ENCODE data around the gene P3R3URF. TPM values are rescaled to one million over a fixed set of nuclear protein-coding genes. Genes with fewer than 3 reads are reported as not detected.

The P3R3URF gene
- total RNA-seq, 1 experiment from 2014 or later: not detected

GRCh38 chr1:46224966-46225365 lies 48.7 kb upstream of the P3R3URF start:
- Histone ChIP-seq H2AFZ (ENCODE audit: low read depth, low read length, poor library complexity, severe bottlenecking) (no peak overlapping the region), H3K9ac (ENCODE audit: low read length) (no peak overlapping the region), H4K20me1 (ENCODE audit: insufficient read depth) (no peaks in the 10 kb centered on the region), H3K4me3 (replicated peaks in 1 of 2; ENCODE audit: low read depth in 1 of 2, low read length in 2 of 2) (no peak overlapping the region), H3K9me3 (ENCODE audit: control insufficient read depth in 1 of 2, insufficient read depth in 1 of 2, low read depth in 1 of 2, low read length in 2 of 2) (no peaks in the 10 kb centered on the region), H3K27me3 (ENCODE audit: insufficient read depth, low read length) (no peaks in the 10 kb centered on the region), H3K79me2 (ENCODE audit: insufficient read depth, low read length) (no peaks in the 10 kb centered on the region), H3K27ac (ENCODE audit: low read depth, low read length) (no peak overlapping the region), H3K9me2 (ENCODE audit: insufficient read depth) (no peaks in the 10 kb centered on the region), H3K36me3 (ENCODE audit: control insufficient read depth in 1 of 2, insufficient read depth in 2 of 2, low read length in 2 of 2) (no peaks in the 10 kb centered on the region), H3K4me1 (ENCODE audit: control insufficient read depth in 1 of 2, insufficient read depth in 2 of 2, low read length in 2 of 2) (peaks cover 3 to 32% of the 10 kb centered on the region in 2 experiments; a peak in 3 of 4 replicates), H3K4me2 (ENCODE audit: low read length) (no peak overlapping the region)
- BruUV-seq (replicated peaks): no TSS peak
- DNase-seq (ENCODE audit: low read depth, low spot score): no peak
- ATAC-seq: no peak
- POLR2A ChIA-PET: interaction anchor here (1.0 to 2.4 kb wide), 3 partner anchors 30 to 44 kb away, joined by 3 to 17 read pairs (median 3); no protein-coding TSS in a partner anchor
- intact Hi-C loops (cut with micrococcal nuclease): no loop called here
- TF ChIP-seq ELF1 (IDR thresholded peaks at IDR 0.05; ENCODE audit: borderline replicate concordance, low read depth) (no peak), POLR2A (IDR thresholded peaks at IDR 0.05; ENCODE audit: borderline replicate concordance, extremely low read depth, insufficient read depth, insufficient read length) (no peak), SRF (IDR thresholded peaks at IDR 0.05; ENCODE audit: low read depth) (no peak), ZFX (IDR thresholded peaks at IDR 0.05) (no peak), POLR2AphosphoS5 (IDR thresholded peaks at IDR 0.05; ENCODE audit: low read depth, low read length) (no peak)
- RAD21 ChIA-PET (ENCODE audit: low non-redundant PET in 1 of 2, low total read pairs in 2 of 2, uncharacterized antibody in 2 of 2, unreplicated experiment in 2 of 2): no interaction called here
- CTCF ChIA-PET: interaction anchor here (1.9 to 3.0 kb wide), 4 partner anchors 10 to 189 kb away, joined by 15 to 94 read pairs (median 42); partner anchors contain the start of gene RAD54L

- H3K4me1 ChIP-seq (ENCODE audit: control insufficient read depth in 1 of 2, insufficient read depth in 2 of 2, low read length in 2 of 2): peaks cover 3 to 27% of the 10 kb centered on the region in 2 experiments; a peak in 3 of 4 replicates
- H3K4me3 ChIP-seq (replicated peaks in 1 of 2; ENCODE audit: low read depth in 1 of 2, low read length in 2 of 2): no peak overlapping the region; a peak in 1 of 4 replicates
- no peaks in the 10 kb centered on the region for H3K9me3 ChIP-seq (ENCODE audit: control insufficient read depth in 1 of 2, insufficient read depth in 1 of 2, low read depth in 1 of 2, low read length in 2 of 2)
- H3K27me3 ChIP-seq (ENCODE audit: insufficient read depth, low read length): no peaks in the 10 kb centered on the region
- peak overlapping the region; percentile 6; the same call in 1 of the 2 replicates for H3K27ac ChIP-seq (ENCODE audit: low read depth, low read length)
- peak overlapping the region; percentile 15; the same call in 1 of the 2 replicates for H3K9ac ChIP-seq (ENCODE audit: low read length)
- DNase-seq (ENCODE audit: low read depth, low spot score): peak; percentile 87
- intact Hi-C loops (cut with micrococcal nuclease): loop anchor here (1.0 kb wide), 2 partner anchors 44 to 186 kb away; no protein-coding TSS in a partner anchor
- BruUV-seq (replicated peaks): no TSS peak
- peak; percentile 95 for ATAC-seq
- CTCF ChIA-PET: interaction anchor here (0.6 to 3.0 kb wide), 34 partner anchors 9 to 646 kb away, joined by 3 to 94 read pairs (median 4); partner anchors contain the start of genes POMGNT1 and RAD54L
- peak overlapping the region; percentile 100 for H2AFZ ChIP-seq (ENCODE audit: low read depth, low read length, poor library complexity, severe bottlenecking)
- H3K36me3 ChIP-seq (ENCODE audit: control insufficient read depth in 1 of 2, insufficient read depth in 2 of 2, low read length in 2 of 2): no peaks in the 10 kb centered on the region
- no peaks in the 10 kb centered on the region for H3K9me2 ChIP-seq (ENCODE audit: insufficient read depth)
- RAD21 ChIA-PET (ENCODE audit: low non-redundant PET in 1 of 2, low total read pairs in 2 of 2, uncharacterized antibody in 2 of 2, unreplicated experiment in 2 of 2): interaction anchor here (0.6 to 1.7 kb wide), 8 partner anchors 21 to 184 kb away, joined by 3 to 28 read pairs (median 4); no protein-coding TSS in a partner anchor
- no peaks in the 10 kb centered on the region for H4K20me1 ChIP-seq (ENCODE audit: insufficient read depth)
- peak overlapping the region; percentile 52 for H3K4me2 ChIP-seq (ENCODE audit: low read length)
- POLR2A ChIA-PET: interaction anchor here (0.9 to 2.4 kb wide), 7 partner anchors 11 to 184 kb away, joined by 3 to 17 read pairs (median 5); no protein-coding TSS in a partner anchor
- no peaks in the 10 kb centered on the region for H3K79me2 ChIP-seq (ENCODE audit: insufficient read depth, low read length)
- TF ChIP-seq RAD21 (IDR thresholded peaks at IDR 0.05; ENCODE audit: low read depth) (peak; percentile 98), ZBTB33 (IDR thresholded peaks at IDR 0.05; ENCODE audit: extremely low read depth, insufficient replicate concordance, low read length) (no peak), REST (IDR thresholded peaks at IDR 0.05; ENCODE audit: low read depth) (no peak), EZH2 (IDR thresholded peaks at IDR 0.05) (no peak), SP1 (IDR thresholded peaks at IDR 0.05; ENCODE audit: low read depth) (no peak), ATF3 (IDR thresholded peaks at IDR 0.05) (no peak), EGR1 (IDR thresholded peaks at IDR 0.05; ENCODE audit: low read depth) (no peak), JUND (IDR thresholded peaks at IDR 0.05) (no peak), ZNF274 (IDR thresholded peaks at IDR 0.05; ENCODE audit: low read depth, low read length) (no peak), SRF (IDR thresholded peaks at IDR 0.05; ENCODE audit: low read depth) (no peak), ZFX (IDR thresholded peaks at IDR 0.05) (no peak)
Observed at GRCh38 chr1:46223472-46223943, 47.2 kb upstream of the P3R3URF start.
